GM10248 (cell line): ENCODE results near the gene FUOM.

Source experiments
- CTCF ChIA-PET: fragments of 300-600 bp; sonication (Branson Sonifier 250); formaldehyde crosslinking; extraction: SDS; loops from one replicate; lab custom pipeline; 2021; ENCODE audit warnings: antibody characterized with exemption; lab: Yijun Ruan, JAX
- POLR2A ChIA-PET: fragments of 350-650 bp; sonication (Branson Sonifier 250); formaldehyde crosslinking; extraction: SDS; loops from one replicate; lab custom pipeline; 2020; ENCODE audit warnings: antibody characterized with exemption; lab: Yijun Ruan, JAX
- DNase-seq: peaks from one replicate; pipeline ENCODE4 v3.0.0; 2012; ENCODE audit errors: extremely low spot score
- CTCF ChIP-seq: IDR thresholded peaks from 2 replicates; pipeline ENCODE4 v1.5.1; 2012; ENCODE audit warnings: mild to moderate bottlenecking, low read depth; ENCODE audit errors: extremely low read depth, missing control alignments, control extremely low read depth

The FUOM gene

GRCh38 chr10:133342942-133343341, 14.9 kb downstream of the FUOM start:
- no peak for TF ChIP-seq CTCF
- POLR2A ChIA-PET = no interaction called here
- CTCF ChIA-PET = interaction anchor here (1.9 kb wide), 1 partner anchor 13 kb away, joined by 8 read pairs; no protein-coding TSS in a partner anchor
- no peak for DNase-seq

- no peak for DNase-seq
- CTCF ChIA-PET = interaction anchor here (1.4 to 2.1 kb wide), 2 partner anchors 11 to 13 kb away, joined by 3 to 14 read pairs; no protein-coding TSS in a partner anchor
- no peak for TF ChIP-seq CTCF
- POLR2A ChIA-PET = no interaction called here
These were observed 15.8 kb downstream of the FUOM start for GRCh38 chr10:133341983-133342382.

GRCh38 chr10:133339708-133340380, 18.0 kb downstream of the FUOM start:
- DNase-seq = no peak
- ChIA-PET CTCF (interaction anchor here (2.1 kb wide), 1 partner anchor 11 kb away, joined by 14 read pairs; no protein-coding TSS in a partner anchor), POLR2A (no interaction called here)
- TF ChIP-seq CTCF = no peak

- no peak for DNase-seq
- ChIA-PET CTCF (no interaction called here), POLR2A (no interaction called here)
- no peak for TF ChIP-seq CTCF
These were observed 19.4 kb downstream of the FUOM start for GRCh38 chr10:133338080-133339071.

GRCh38 chr10:133337370-133337725, 20.5 kb downstream of the FUOM start:
- TF ChIP-seq CTCF = no peak
- ChIA-PET POLR2A (no interaction called here), CTCF (no interaction called here)
- DNase-seq = no peak

- ChIA-PET POLR2A (no interaction called here), CTCF (no interaction called here)
- TF ChIP-seq CTCF = no peak
- peak; percentile 63 for DNase-seq
These were observed 21.0 kb downstream of the FUOM start, which contains the start of gene CALY for GRCh38 chr10:133336577-133337369. Gene CALY, minus strand, starts transcription at chr10:133336896. Its CDS starts 7,907 bp downstream, at chr10:133328989.
